CD4-positive, alpha-beta T cell (primary cell): ENCODE measurements around the gene LIPA. TPM values are rescaled to one million over a fixed set of nuclear protein-coding genes. Genes with fewer than 3 reads are reported as not detected.

ENCODE experiments used
- ATAC-seq: fragments of 200-7000 bp; cut with Tn5 transposase; one replicate; pipeline ENCODE4 v1.10.0; 2022; ENCODE audit warnings: mild to moderate bottlenecking; ENCODE audit not compliant: poor library complexity
- CTCF ChIA-PET: fragments of 350-600 bp; sonication (Branson Sonifier 250); formaldehyde crosslinking; loops from one replicate; lab custom pipeline; 2021; ENCODE audit warnings: antibody characterized with exemption, inconsistent platforms; lab: Charles Lee
- POLR2A ChIA-PET: fragments of 350-600 bp; sonication (Branson Sonifier 250); formaldehyde crosslinking; loops from one replicate; lab custom pipeline; 2021; ENCODE audit warnings: antibody characterized with exemption, inconsistent platforms; lab: Charles Lee
- DNase-seq, 14 experiments: peaks; one replicate each; pipeline ENCODE4 v3.0.0-alpha.2; 2013 to 2020; ENCODE audit warnings: mixed read lengths in 2 of 14
- H3K27ac ChIP-seq, 2 donors: one replicate each; pipeline versions ENCODE4 v1.5.1 to v1.7.0; 2013; ENCODE audit warnings: low read length in 2 of 2, low read depth in 1 of 2, mild to moderate bottlenecking in 1 of 2
- H3K27me3 ChIP-seq, 2 experiments: 1 replicate in 1 of 2; 2 replicates in 1 of 2; pipeline versions ENCODE4 v1.6.1 to v1.7.0; 2013; ENCODE audit warnings: low read length in 2 of 2, control low read depth in 1 of 2, mild to moderate bottlenecking in 1 of 2, moderate library complexity in 1 of 2; ENCODE audit not compliant: insufficient read depth in 2 of 2, control insufficient read depth in 1 of 2
- H3K36me3 ChIP-seq: one replicate; pipeline ENCODE4 v1.6.1; 2013; ENCODE audit warnings: low read length, control low read depth; ENCODE audit not compliant: insufficient read depth
- H3K4me1 ChIP-seq: one replicate; pipeline ENCODE4 v1.6.1; 2013; ENCODE audit warnings: low read length, control low read depth; ENCODE audit not compliant: insufficient read depth
- H3K4me3 ChIP-seq: one replicate; pipeline ENCODE4 v1.5.1; 2013; ENCODE audit warnings: mild to moderate bottlenecking, low read length, moderate library complexity
- H3K9me3 ChIP-seq, 2 experiments: 1 replicate in 1 of 2; 2 replicates in 1 of 2; pipeline versions ENCODE4 v1.6.1 to v1.7.0; 2013; ENCODE audit warnings: low read length in 2 of 2, mild to moderate bottlenecking in 2 of 2, control low read depth in 1 of 2, moderate library complexity in 1 of 2; ENCODE audit not compliant: control insufficient read depth in 1 of 2, insufficient read depth in 1 of 2
- H3K27ac Mint-ChIP-seq: one replicate; pipeline ENCODE4 v1.8.0; 2020; ENCODE audit warnings: mixed read lengths
- H3K27me3 Mint-ChIP-seq: one replicate; pipeline ENCODE4 v1.8.0; 2021; ENCODE audit warnings: mixed read lengths
- H3K36me3 Mint-ChIP-seq: one replicate; pipeline ENCODE4 v1.8.0; 2021; ENCODE audit warnings: low read depth, mixed read lengths
- H3K4me1 Mint-ChIP-seq: one replicate; pipeline ENCODE4 v1.8.0; 2021; ENCODE audit warnings: low read depth, mixed read lengths
- H3K4me3 Mint-ChIP-seq: one replicate; pipeline ENCODE4 v1.8.0; 2020; ENCODE audit warnings: mild to moderate bottlenecking, mixed read lengths
- H3K9me3 Mint-ChIP-seq: one replicate; pipeline ENCODE4 v1.8.0; 2020; ENCODE audit warnings: mixed read lengths
- intact Hi-C, 2 experiments: fragments of 100-400 bp; cut with DNase I in 1 of 2; cut with micrococcal nuclease in 1 of 2; formaldehyde crosslinking; loops; one replicate each; pipeline versions ENCODE4 v1.15.1 to v1.9.0; 2023 to 2025; cut with DNase I, micrococcal nuclease
- total RNA-seq, 174 experiments: library from RNA in 2 of 174; stranded (reverse) in 2 of 174; gene quantifications; one replicate each; pipeline ENCODE4 v1.2.3 and lab custom pipeline; 2021 to 2026
- TF ChIP-seq, protein P1 (sequence below): fragments of 200-600 bp; IDR thresholded peaks from one replicate; pipeline ENCODE4 v1.8.0; 2022; ENCODE audit warnings: antibody characterized with exemption, mild to moderate bottlenecking

Gene LIPA
- total RNA-seq, 2 experiments from 2014 or later = 15.6 to 16.4 TPM

DNA sequence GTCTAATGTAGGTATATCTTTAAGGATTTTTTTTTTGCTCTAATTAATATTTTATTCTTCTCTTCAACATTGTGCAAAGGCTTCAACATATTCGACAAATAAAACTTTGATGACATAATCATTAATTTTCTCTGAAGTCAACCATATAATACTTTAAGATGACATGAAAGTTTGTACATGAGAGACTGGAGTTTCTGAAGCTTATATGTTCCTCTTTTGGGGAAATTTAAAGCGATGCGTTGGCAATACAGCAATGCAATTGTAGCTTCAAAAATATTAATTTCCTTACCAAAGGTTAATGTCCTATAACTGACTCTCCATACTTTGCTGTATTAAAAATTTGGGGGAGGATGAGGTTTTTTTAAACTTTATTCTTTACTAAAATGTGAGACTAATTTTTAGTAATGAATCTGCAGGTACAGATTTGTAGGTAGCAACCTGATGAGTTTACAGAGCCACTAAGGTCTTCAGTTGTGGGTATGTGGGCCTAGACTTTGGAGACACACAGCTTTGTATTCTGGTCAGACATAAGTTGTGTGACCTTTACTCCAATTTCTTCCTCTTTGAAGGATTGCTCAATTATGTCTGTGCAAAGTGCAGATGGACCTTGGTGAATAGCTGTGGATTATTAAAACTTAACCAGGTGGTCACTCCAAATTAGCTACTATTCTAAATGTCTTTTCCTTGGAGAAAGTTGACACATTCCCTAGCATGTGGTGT lies 18.0 kb upstream of the LIPA start:
- peaks cover 0 to 3% of the 10 kb centered on the region in 2 experiments for H3K9me3 ChIP-seq
- H3K27ac ChIP-seq = no peak overlapping the region
- no peak overlapping the region for H3K4me3 Mint-ChIP-seq
- no peak overlapping the region for H3K27ac Mint-ChIP-seq
- TF ChIP-seq, protein P1, sequence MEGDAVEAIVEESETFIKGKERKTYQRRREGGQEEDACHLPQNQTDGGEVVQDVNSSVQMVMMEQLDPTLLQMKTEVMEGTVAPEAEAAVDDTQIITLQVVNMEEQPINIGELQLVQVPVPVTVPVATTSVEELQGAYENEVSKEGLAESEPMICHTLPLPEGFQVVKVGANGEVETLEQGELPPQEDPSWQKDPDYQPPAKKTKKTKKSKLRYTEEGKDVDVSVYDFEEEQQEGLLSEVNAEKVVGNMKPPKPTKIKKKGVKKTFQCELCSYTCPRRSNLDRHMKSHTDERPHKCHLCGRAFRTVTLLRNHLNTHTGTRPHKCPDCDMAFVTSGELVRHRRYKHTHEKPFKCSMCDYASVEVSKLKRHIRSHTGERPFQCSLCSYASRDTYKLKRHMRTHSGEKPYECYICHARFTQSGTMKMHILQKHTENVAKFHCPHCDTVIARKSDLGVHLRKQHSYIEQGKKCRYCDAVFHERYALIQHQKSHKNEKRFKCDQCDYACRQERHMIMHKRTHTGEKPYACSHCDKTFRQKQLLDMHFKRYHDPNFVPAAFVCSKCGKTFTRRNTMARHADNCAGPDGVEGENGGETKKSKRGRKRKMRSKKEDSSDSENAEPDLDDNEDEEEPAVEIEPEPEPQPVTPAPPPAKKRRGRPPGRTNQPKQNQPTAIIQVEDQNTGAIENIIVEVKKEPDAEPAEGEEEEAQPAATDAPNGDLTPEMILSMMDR = no peak
- POLR2A ChIA-PET = no interaction called here
- no peaks in the 10 kb centered on the region for H3K9me3 Mint-ChIP-seq
- no peaks in the 10 kb centered on the region for H3K27me3 ChIP-seq
- no peak for ATAC-seq
- H3K27me3 Mint-ChIP-seq = peaks cover 4% of the 10 kb centered on the region
- no peak for DNase-seq
- intact Hi-C loops = no loop called here
- H3K36me3 Mint-ChIP-seq = no peaks in the 10 kb centered on the region
- no peaks in the 10 kb centered on the region for H3K4me1 Mint-ChIP-seq
- CTCF ChIA-PET = no interaction called here
- H3K4me1 ChIP-seq = no peaks in the 10 kb centered on the region
- H3K4me3 ChIP-seq = no peak overlapping the region
- H3K36me3 ChIP-seq = no peaks in the 10 kb centered on the region

DNA sequence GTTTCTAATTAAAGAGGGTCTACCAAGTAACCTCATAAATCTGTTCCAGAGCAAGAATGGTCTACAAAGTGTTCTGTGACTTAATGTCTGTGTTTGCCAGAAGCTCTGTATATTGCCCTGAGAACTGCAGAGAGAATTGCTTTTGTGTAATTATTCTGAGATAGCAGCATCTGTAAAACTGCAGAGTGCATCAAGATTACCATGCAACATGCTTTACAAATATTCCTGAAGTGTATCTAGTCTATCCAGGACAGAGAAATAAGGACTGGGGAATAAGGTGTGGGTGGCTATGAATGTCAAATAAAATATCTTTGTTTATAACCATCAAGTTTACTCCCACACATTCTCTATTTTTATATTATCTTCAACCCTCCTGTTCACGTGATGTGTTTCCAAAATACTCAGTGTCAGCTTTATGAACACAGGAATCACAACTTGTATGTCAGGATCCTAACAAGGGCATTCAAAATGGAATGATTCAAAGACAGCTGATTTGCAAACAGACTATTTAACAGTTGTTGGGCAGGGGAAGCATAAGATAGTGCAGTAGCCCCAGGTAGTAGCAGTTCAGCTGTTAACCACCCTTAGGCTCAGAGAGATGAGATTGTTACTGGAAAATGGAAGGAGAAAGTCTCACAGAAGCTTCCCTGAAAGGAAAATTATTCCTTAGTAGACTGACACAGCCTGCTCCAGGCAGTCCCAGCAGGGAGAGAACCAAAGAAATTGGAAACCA lies 15.3 kb upstream of the LIPA start:
- intact Hi-C loops = no loop called here

DNA sequence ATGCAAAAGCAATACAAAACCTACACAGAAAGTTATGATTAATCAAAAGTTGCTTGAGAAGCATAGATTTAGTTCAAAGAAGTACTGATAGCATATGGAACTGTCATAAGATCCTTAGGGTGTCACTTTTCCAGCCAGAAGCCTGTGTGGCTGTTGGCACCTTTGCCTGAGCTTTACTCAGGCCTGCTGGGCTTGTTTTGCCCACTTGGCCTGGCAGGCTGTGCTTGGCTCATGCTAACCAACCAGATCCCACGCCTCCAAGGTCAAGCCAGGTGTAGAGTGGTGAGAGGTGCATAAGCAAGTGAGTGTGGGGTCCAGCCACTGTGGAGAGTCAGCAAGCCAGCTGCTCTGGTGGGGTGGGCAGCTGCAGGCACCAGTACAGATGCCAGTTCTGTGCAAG lies 12.0 kb upstream of the LIPA start:
- peaks cover 5% of the 10 kb centered on the region for H3K4me1 ChIP-seq
- H3K27me3 Mint-ChIP-seq = no peaks in the 10 kb centered on the region
- no peaks in the 10 kb centered on the region for H3K36me3 ChIP-seq
- H3K36me3 Mint-ChIP-seq = no peaks in the 10 kb centered on the region
- H3K9me3 ChIP-seq = peaks cover 0 to 5% of the 10 kb centered on the region in 2 experiments
- no peak overlapping the region for H3K27ac Mint-ChIP-seq
- peaks cover 5% of the 10 kb centered on the region for H3K4me1 Mint-ChIP-seq
- no peaks in the 10 kb centered on the region for H3K27me3 ChIP-seq
- no peak overlapping the region for H3K4me3 Mint-ChIP-seq
- TF ChIP-seq, protein P1 = no peak
- no peak for DNase-seq
- no peak overlapping the region for H3K4me3 ChIP-seq
- H3K9me3 Mint-ChIP-seq = no peaks in the 10 kb centered on the region
- intact Hi-C loops = no loop called here
- POLR2A ChIA-PET = no interaction called here
- no peak for ATAC-seq
- H3K27ac ChIP-seq = no peak overlapping the region
- CTCF ChIA-PET = no interaction called here

More for the DNA sequence above, 15.3 kb upstream of the LIPA start:
- Histone ChIP-seq H3K9me3 (peaks cover 0 to 5% of the 10 kb centered on the region in 2 experiments), H3K27me3 (no peaks in the 10 kb centered on the region), H3K36me3 (no peaks in the 10 kb centered on the region), H3K4me3 (no peak overlapping the region), H3K27ac (no peak overlapping the region), H3K4me1 (no peaks in the 10 kb centered on the region)
- Mint-ChIP-seq H3K36me3 (no peaks in the 10 kb centered on the region), H3K4me1 (no peaks in the 10 kb centered on the region), H3K27ac (no peak overlapping the region), H3K4me3 (no peak overlapping the region), H3K9me3 (no peaks in the 10 kb centered on the region), H3K27me3 (no peaks in the 10 kb centered on the region)
- no peak for ATAC-seq
- ChIA-PET CTCF (no interaction called here), POLR2A (no interaction called here)
- DNase-seq = no peak
- TF ChIP-seq, protein P1 = no peak
